Measurements from ENCODE around the gene ELF2. TPM values are rescaled to one million over a fixed set of nuclear protein-coding genes. Genes with fewer than 3 reads are reported as not detected.

The ELF2 gene
- total and polyA plus RNA-seq, 2 of the 8 experiments (the other 6 are each of a cell fraction or from before 2014, with no cell fraction given): 21.1 to 44.3 TPM

GRCh38 chr4:139118365-139118764 lies 58.7 kb downstream of the ELF2 start:
- no peak overlapping the region for H3K18ac ChIP-seq (ENCODE audit: extremely low read depth, low read length)
- no peak overlapping the region for H2BK20ac ChIP-seq (ENCODE audit: low read length)
- FAIRE-seq (no peak), DNase-seq (ENCODE audit: low read depth in 1 of 2, low spot score in 2 of 2) (no peak)
- no peak overlapping the region for H2BK120ac ChIP-seq (replicated peaks; ENCODE audit: low read depth, low read length)
- H4K8ac ChIP-seq (ENCODE audit: extremely low read depth, insufficient read depth, low read length): no peak overlapping the region
- CTCF ChIA-PET (ENCODE audit: partially characterized antibody): no interaction called here
- H3K14ac ChIP-seq (ENCODE audit: insufficient read length): no peak overlapping the region
- POLR2A ChIA-PET (ENCODE audit: partially characterized antibody): interaction anchor here (0.9 to 1.7 kb wide), 2 partner anchors 17 to 183 kb away, joined by 3 read pairs; partner anchors contain the start of gene NAA15
- H2BK15ac ChIP-seq (ENCODE audit: low read length): no peak overlapping the region
- H4K20me1 ChIP-seq (replicated peaks in 1 of 2; ENCODE audit: control insufficient read depth in 1 of 2, insufficient read depth in 2 of 2, low read length in 2 of 2): peaks cover 0 to 3% of the 10 kb centered on the region in 2 experiments
- H3K27ac ChIP-seq (ENCODE audit: low read depth, low read length): no peak overlapping the region
- H2BK12ac ChIP-seq (ENCODE audit: low read depth, low read length): no peak overlapping the region
- no peak overlapping the region for H3K4me2 ChIP-seq (ENCODE audit: insufficient read depth in 1 of 2, low read depth in 2 of 2, low read length in 2 of 2)
- no peak overlapping the region for H2AK5ac ChIP-seq (ENCODE audit: low read depth, low read length)
- H3K23me2 ChIP-seq (ENCODE audit: low read depth, low read length): no peaks in the 10 kb centered on the region
- no peak for TF ChIP-seq CBX5 (IDR thresholded peaks at IDR 0.05; ENCODE audit: low read depth, low read length)
- no peaks in the 10 kb centered on the region for H3K79me1 ChIP-seq (ENCODE audit: low read depth, low read length)
- peaks cover 0 to 14% (median 2%) of the 10 kb centered on the region in 4 experiments; a peak in 2 of 8 replicates for H3K36me3 ChIP-seq (ENCODE audit: control insufficient read depth in 2 of 4, insufficient read depth in 4 of 4, low read length in 3 of 4)
- H3K9me3 ChIP-seq (ENCODE audit: insufficient read depth in 2 of 2, low read depth in 1 of 2, low read length in 1 of 2): no peaks in the 10 kb centered on the region
- no peak overlapping the region for H2BK5ac ChIP-seq (ENCODE audit: low read depth, low read length)
- H3K4ac ChIP-seq (replicated peaks; ENCODE audit: insufficient read length, low read depth, low read length): no peak overlapping the region
- peaks cover 0 to 3% (median 1%) of the 10 kb centered on the region in 4 experiments; a peak in 1 of 7 replicates for H3K4me1 ChIP-seq (replicated peaks in 1 of 4; ENCODE audit: control insufficient read depth in 3 of 4, insufficient read depth in 4 of 4, low read length in 3 of 4)
- WGBS, 2 experiments (ENCODE audit: extremely low coverage in 1 of 2, insufficient coverage in 1 of 2, insufficient read length in 1 of 2, insufficient replicate concordance in 2 of 2, low coverage in 1 of 2, low lambda C conversion rate in 2 of 2, missing lambda C conversion rate in 1 of 2): 75% methylated on average over 1 of the region's 1 CpG; no CpG with 5 or more reads in 1 of the 2 experiments
- H4K5ac ChIP-seq (ENCODE audit: insufficient read length, low read depth, low read length): no peak overlapping the region
- H3K9ac ChIP-seq (replicated peaks in 1 of 4; ENCODE audit: extremely low read depth in 1 of 4, low read depth in 3 of 4, low read length in 3 of 4): no peak overlapping the region
- H3K56ac ChIP-seq (replicated peaks; ENCODE audit: insufficient read length, low read depth, low read length): no peak overlapping the region
- H3K4me3 ChIP-seq (ENCODE audit: extremely low read depth in 1 of 4, insufficient read depth in 2 of 4, low read depth in 3 of 4, low read length in 4 of 4): no peak overlapping the region
- H4K91ac ChIP-seq (replicated peaks; ENCODE audit: insufficient read length, low read length): no peak overlapping the region
- H3K79me2 ChIP-seq (ENCODE audit: control insufficient read depth in 1 of 2, insufficient read depth in 2 of 2, low read length in 2 of 2): no peaks in the 10 kb centered on the region
- no peak overlapping the region for H3K23ac ChIP-seq (ENCODE audit: insufficient read length)
- no peaks in the 10 kb centered on the region for H3K27me3 ChIP-seq (replicated peaks in 1 of 4; ENCODE audit: control insufficient read depth in 3 of 4, extremely low read depth in 1 of 4, insufficient read depth in 3 of 4, low read length in 3 of 4)
- H2AFZ ChIP-seq (ENCODE audit: low read length): no peak overlapping the region
